ENCODE results near the gene COMMD1. TPM values are rescaled to one million over a fixed set of nuclear protein-coding genes. Genes with fewer than 3 reads are reported as not detected.
"Not testable (repeated sequence)": the region's sequence is repeated elsewhere in the genome, so short reads cannot be mapped to it uniquely, and the experiment has no call there.

The COMMD1 gene
- total RNA-seq, 1 donor from 2014 or later = 57.9 TPM

DNA sequence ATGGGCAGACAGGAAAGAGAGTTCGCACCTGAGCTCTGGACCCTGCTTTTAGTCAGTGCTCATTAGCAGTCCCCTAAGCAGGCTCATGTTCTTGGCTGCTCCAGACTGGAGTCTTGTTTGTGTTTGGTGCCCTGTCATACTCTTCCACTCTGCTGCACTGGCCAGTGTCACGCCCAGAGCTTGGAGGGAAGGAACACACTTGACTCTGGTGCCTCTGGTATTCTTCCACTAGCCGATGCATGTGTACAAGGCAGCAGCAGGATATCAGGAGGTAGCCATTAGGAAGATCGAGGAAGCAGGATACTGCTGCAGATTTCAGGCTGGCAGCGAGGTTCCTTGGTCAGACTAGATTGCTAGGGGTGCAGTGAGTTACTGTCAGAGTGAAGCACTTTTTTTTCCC is 209.1 kb downstream of the COMMD1 start:
- H3K4me1 ChIP-seq (ENCODE audit: control insufficient read depth in 3 of 3, insufficient read depth in 3 of 3, low read length in 3 of 3) = peaks cover 0 to 4% (median 2%) of the 10 kb centered on the region in 3 donors
- no peak overlapping the region for H3K4me3 ChIP-seq (ENCODE audit: low read length in 3 of 3)
- H3K27ac ChIP-seq (ENCODE audit: low read depth, low read length) = no peak overlapping the region
- H3K36me3 ChIP-seq (ENCODE audit: control insufficient read depth in 3 of 3, insufficient read depth in 3 of 3, low read length in 3 of 3) = no peaks in the 10 kb centered on the region
- H3K9me3 ChIP-seq (ENCODE audit: control insufficient read depth in 3 of 3, low read length in 3 of 3) = no peaks in the 10 kb centered on the region
- no peaks in the 10 kb centered on the region for H3K27me3 ChIP-seq (ENCODE audit: control insufficient read depth in 3 of 3, insufficient read depth in 3 of 3, low read length in 3 of 3)
- H3K9ac ChIP-seq (ENCODE audit: low read depth in 1 of 3, low read length in 3 of 3) = no peak overlapping the region

DNA sequence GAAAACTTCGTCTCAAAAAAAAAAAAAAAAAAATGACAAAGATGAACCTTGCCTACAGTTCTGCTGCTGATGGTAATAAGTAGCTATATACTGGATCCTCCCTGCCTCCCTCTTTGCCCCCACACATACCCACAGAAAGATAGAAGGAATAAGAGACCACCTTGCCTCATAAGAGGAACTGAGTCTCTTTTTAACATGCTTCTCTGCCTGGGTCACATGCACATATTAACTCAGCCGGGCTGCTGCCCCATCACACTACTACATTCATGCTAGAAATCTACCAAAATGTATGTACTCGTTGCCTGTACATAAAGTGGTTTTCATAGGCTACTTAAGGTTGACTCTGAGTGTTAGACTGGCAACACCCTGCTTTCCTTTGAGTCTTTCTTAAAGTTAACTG is 211.5 kb downstream of the COMMD1 start:
- Histone ChIP-seq H3K27ac (ENCODE audit: low read depth, low read length) (no peak overlapping the region), H3K9me3 (ENCODE audit: control insufficient read depth in 3 of 3, low read length in 3 of 3) (no peaks in the 10 kb centered on the region), H3K27me3 (ENCODE audit: control insufficient read depth in 3 of 3, insufficient read depth in 3 of 3, low read length in 3 of 3) (no peaks in the 10 kb centered on the region), H3K4me1 (ENCODE audit: control insufficient read depth in 3 of 3, insufficient read depth in 3 of 3, low read length in 3 of 3) (peaks cover 0 to 3% (median 0%) of the 10 kb centered on the region in 3 donors), H3K4me3 (ENCODE audit: low read length in 3 of 3) (no peak overlapping the region), H3K9ac (ENCODE audit: low read depth in 1 of 3, low read length in 3 of 3) (no peak overlapping the region), H3K36me3 (ENCODE audit: control insufficient read depth in 3 of 3, insufficient read depth in 3 of 3, low read length in 3 of 3) (no peaks in the 10 kb centered on the region)

DNA sequence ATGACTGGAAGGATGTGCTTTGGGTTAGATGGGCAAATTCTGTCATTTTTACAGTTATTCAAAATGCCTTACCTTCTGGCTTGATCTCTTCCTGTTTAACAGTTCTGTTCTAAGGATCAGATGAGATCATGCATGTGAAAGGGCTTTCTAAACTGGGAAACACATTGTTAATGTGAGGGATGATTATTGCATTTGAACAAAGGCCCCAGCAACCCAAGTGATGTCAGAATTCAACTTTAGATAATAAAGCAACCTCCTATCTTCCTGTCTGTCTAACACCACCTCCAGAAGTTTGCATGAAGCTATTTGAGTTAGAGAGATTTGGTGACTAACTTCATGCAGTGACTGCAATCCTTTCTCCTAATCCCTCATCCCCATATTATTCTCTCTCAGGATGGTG is 212.7 kb downstream of the COMMD1 start:
- Histone ChIP-seq H3K27me3 (ENCODE audit: control insufficient read depth in 3 of 3, insufficient read depth in 3 of 3, low read length in 3 of 3) (no peaks in the 10 kb centered on the region), H3K4me3 (ENCODE audit: low read length in 3 of 3) (no peak overlapping the region), H3K36me3 (ENCODE audit: control insufficient read depth in 3 of 3, insufficient read depth in 3 of 3, low read length in 3 of 3) (no peaks in the 10 kb centered on the region), H3K9ac (ENCODE audit: low read depth in 1 of 3, low read length in 3 of 3) (no peak overlapping the region), H3K9me3 (ENCODE audit: control insufficient read depth in 3 of 3, low read length in 3 of 3) (no peaks in the 10 kb centered on the region), H3K4me1 (ENCODE audit: control insufficient read depth in 3 of 3, insufficient read depth in 3 of 3, low read length in 3 of 3) (no peaks in the 10 kb centered on the region), H3K27ac (ENCODE audit: low read depth, low read length) (no peak overlapping the region)

DNA sequence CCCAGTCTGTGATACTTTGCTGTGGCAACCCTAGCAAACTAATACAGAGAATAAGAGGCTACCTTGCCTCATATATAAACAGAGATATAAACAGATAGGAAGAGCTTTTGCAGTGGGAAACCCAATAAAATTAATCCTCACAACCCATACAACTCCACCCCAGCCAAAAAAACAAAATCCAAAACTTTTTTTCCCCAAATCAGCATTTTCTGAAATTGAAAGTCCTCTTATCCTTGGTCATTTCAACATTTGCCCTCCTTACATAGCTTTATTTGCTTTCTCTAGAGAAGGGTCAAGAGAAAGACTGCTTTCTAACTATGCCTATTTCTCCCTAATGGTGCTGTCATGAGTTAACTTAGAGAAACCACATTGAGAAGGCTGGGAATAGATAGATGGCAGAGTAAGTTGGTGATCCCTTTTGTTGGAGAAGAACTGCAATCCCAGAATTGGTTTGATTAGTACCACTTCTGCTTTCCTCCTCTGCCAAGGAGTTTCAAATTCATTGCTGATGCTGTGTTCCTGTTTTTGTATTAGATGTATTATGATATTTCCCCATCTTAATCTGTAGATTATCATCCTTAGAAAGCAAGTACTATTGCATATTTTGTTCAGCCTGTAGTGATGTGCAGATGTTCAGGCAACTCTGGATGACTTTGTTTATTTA is 214.0 kb downstream of the COMMD1 start:
- Histone ChIP-seq H3K9ac (ENCODE audit: low read depth in 1 of 3, low read length in 3 of 3) (no peak overlapping the region), H3K9me3 (ENCODE audit: control insufficient read depth in 3 of 3, low read length in 3 of 3) (no peaks in the 10 kb centered on the region), H3K4me3 (ENCODE audit: low read length in 3 of 3) (no peak overlapping the region), H3K36me3 (ENCODE audit: control insufficient read depth in 3 of 3, insufficient read depth in 3 of 3, low read length in 3 of 3) (no peaks in the 10 kb centered on the region), H3K27me3 (ENCODE audit: control insufficient read depth in 3 of 3, insufficient read depth in 3 of 3, low read length in 3 of 3) (no peaks in the 10 kb centered on the region), H3K27ac (ENCODE audit: low read depth, low read length) (no peak overlapping the region), H3K4me1 (ENCODE audit: control insufficient read depth in 3 of 3, insufficient read depth in 3 of 3, low read length in 3 of 3) (no peaks in the 10 kb centered on the region)

DNA sequence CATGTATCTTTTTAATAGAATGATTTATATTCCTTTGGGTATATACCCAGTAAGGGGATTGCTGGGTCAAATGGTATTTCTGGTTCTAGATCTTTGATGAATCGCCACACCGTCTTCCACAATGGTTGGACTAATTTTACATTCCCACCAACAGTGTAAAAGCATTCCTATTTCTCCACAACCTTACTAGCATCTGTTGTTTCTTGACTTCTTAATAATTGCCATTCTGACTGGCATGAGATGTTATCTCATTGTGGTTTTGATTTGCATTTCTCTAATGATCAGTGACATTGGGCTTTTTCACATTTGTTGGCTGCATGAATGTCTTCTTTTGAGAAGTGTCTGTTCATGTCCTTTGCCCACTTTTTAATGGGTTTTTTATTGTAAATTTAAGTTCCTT is 220.8 kb downstream of the COMMD1 start:
- H3K4me1 ChIP-seq (ENCODE audit: control insufficient read depth in 3 of 3, insufficient read depth in 3 of 3, low read length in 3 of 3); H3K27ac ChIP-seq (ENCODE audit: low read depth, low read length); H3K9ac ChIP-seq (ENCODE audit: low read depth in 1 of 3, low read length in 3 of 3); H3K9me3 ChIP-seq (ENCODE audit: control insufficient read depth in 3 of 3, low read length in 3 of 3); H3K27me3 ChIP-seq (ENCODE audit: control insufficient read depth in 3 of 3, insufficient read depth in 3 of 3, low read length in 3 of 3); H3K36me3 ChIP-seq (ENCODE audit: control insufficient read depth in 3 of 3, insufficient read depth in 3 of 3, low read length in 3 of 3); H3K4me3 ChIP-seq (ENCODE audit: low read length in 3 of 3): not testable (repeated sequence)

DNA sequence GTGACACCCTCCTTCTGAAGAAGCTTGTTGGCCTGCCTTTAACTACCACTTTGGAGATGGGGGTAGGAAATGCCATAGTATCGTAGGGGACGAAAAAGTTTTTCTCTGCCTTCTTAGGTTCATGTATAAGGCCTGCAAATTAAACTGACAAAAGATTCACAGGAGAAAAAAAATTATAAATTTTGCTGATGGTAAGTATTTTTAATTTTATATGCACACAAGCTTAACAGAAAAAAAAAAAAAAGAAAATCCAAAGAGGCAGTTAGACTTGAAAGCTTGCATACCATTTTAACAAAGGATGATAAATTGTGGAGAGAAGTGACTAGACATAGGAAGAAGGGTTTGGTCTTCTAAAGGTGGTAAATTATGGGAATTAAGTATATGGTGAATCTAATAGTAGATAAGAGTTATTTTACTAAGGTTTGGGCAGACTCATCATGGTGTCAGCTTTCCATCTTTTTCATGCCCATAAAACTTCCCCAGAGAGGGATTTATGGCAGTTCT is 227.9 kb downstream of the COMMD1 start:
- Histone ChIP-seq H3K9me3 (ENCODE audit: control insufficient read depth in 3 of 3, low read length in 3 of 3) (no peaks in the 10 kb centered on the region), H3K4me3 (ENCODE audit: low read length in 3 of 3) (no peak overlapping the region), H3K9ac (ENCODE audit: low read depth in 1 of 3, low read length in 3 of 3) (no peak overlapping the region), H3K27me3 (ENCODE audit: control insufficient read depth in 3 of 3, insufficient read depth in 3 of 3, low read length in 3 of 3) (no peaks in the 10 kb centered on the region), H3K27ac (ENCODE audit: low read depth, low read length) (no peak overlapping the region), H3K4me1 (ENCODE audit: control insufficient read depth in 3 of 3, insufficient read depth in 3 of 3, low read length in 3 of 3) (no peaks in the 10 kb centered on the region), H3K36me3 (ENCODE audit: control insufficient read depth in 3 of 3, insufficient read depth in 3 of 3, low read length in 3 of 3) (peaks cover 0 to 4% (median 3%) of the 10 kb centered on the region in 3 donors)

DNA sequence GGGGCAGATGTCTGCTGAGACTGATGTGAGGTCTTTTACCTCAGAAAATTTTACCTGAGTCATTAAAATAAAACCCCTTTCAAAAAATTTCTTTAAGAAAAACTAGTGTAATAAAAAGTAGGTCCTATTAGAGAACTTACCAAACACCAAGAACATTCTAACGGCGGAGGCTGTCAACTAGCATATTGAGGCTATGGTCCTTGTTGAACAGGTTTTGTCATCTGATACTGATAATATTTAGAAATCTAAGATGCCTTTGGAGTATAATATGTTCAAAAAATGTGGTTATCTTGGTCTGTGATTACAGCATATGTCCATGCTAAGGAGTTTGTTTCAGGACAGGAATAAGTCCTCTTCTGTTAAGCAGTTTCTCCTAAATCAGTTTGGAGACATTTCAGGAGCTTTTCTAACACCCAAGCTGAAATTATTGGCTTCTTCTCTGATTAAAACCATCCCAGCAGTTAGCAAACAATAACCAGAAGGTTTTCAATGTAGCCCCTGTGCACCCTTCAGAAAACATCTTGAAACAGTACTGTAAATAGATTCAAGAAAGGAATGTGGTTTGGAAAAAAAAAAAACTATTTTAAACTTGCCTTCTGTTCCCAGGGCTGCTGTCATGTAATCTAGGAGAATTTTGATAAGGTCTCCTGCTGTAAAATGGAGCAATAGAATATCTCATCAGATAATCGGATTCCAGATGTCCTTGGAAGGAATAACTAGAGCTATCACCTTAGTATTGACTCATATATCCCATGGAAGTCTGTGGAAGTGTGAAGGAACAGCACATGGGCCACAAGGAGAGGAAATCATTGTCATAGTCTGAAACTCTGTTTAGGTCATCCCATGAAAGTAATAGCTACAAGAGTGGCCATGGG is 231.7 kb downstream of the COMMD1 start:
- H3K4me3 ChIP-seq (ENCODE audit: low read length in 3 of 3) = no peak overlapping the region
- no peak overlapping the region for H3K27ac ChIP-seq (ENCODE audit: low read depth, low read length)
- H3K36me3 ChIP-seq (ENCODE audit: control insufficient read depth in 3 of 3, insufficient read depth in 3 of 3, low read length in 3 of 3) = peaks cover 0 to 4% (median 3%) of the 10 kb centered on the region in 3 donors

DNA sequence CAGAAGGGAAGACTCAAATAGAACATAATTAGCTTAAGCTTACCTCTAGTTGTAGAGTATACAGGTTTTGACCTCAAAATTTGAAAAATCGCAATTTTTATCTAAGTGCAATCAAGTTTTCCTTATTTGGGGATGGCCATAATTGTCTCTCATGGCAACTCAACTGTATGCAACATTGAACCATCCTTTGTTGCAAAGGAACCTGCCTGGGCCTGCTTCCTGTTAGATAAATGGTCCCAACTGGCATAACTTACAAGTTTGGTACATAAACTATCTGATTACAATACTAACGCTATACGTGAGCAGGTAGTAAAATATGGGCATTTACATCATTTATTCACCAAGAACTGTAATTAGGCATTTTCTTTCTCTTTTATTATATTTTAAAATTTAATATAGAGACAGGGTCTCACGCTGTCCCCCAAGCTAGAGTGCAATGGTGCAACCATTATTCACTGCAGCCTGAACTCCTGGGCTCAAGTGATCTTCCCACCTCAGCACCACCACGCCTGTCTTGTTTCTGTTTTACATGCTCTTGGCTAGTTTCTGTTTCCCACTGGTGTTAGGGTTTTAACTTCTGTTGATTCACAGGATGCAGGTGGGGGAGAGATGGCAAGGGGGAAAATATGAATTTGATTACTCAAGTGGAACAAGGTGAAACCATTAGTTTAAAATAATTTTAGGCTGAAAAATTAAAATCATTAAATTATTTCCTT is 235.1 kb downstream of the COMMD1 start:
- Histone ChIP-seq H3K27ac (ENCODE audit: low read depth, low read length) (no peak overlapping the region), H3K27me3 (ENCODE audit: control insufficient read depth in 3 of 3, insufficient read depth in 3 of 3, low read length in 3 of 3) (no peaks in the 10 kb centered on the region), H3K9ac (ENCODE audit: low read depth in 1 of 3, low read length in 3 of 3) (no peak overlapping the region), H3K36me3 (ENCODE audit: control insufficient read depth in 3 of 3, insufficient read depth in 3 of 3, low read length in 3 of 3) (peaks cover 0 to 4% (median 3%) of the 10 kb centered on the region in 3 donors), H3K4me3 (ENCODE audit: low read length in 3 of 3) (no peak overlapping the region), H3K4me1 (ENCODE audit: control insufficient read depth in 3 of 3, insufficient read depth in 3 of 3, low read length in 3 of 3) (no peaks in the 10 kb centered on the region), H3K9me3 (ENCODE audit: control insufficient read depth in 3 of 3, low read length in 3 of 3) (no peaks in the 10 kb centered on the region)

More for the DNA sequence above, 231.7 kb downstream of the COMMD1 start:
- Histone ChIP-seq H3K4me1 (ENCODE audit: control insufficient read depth in 3 of 3, insufficient read depth in 3 of 3, low read length in 3 of 3) (no peaks in the 10 kb centered on the region), H3K27me3 (ENCODE audit: control insufficient read depth in 3 of 3, insufficient read depth in 3 of 3, low read length in 3 of 3) (no peaks in the 10 kb centered on the region), H3K9me3 (ENCODE audit: control insufficient read depth in 3 of 3, low read length in 3 of 3) (no peaks in the 10 kb centered on the region), H3K9ac (ENCODE audit: low read depth in 1 of 3, low read length in 3 of 3) (no peak overlapping the region)

DNA sequence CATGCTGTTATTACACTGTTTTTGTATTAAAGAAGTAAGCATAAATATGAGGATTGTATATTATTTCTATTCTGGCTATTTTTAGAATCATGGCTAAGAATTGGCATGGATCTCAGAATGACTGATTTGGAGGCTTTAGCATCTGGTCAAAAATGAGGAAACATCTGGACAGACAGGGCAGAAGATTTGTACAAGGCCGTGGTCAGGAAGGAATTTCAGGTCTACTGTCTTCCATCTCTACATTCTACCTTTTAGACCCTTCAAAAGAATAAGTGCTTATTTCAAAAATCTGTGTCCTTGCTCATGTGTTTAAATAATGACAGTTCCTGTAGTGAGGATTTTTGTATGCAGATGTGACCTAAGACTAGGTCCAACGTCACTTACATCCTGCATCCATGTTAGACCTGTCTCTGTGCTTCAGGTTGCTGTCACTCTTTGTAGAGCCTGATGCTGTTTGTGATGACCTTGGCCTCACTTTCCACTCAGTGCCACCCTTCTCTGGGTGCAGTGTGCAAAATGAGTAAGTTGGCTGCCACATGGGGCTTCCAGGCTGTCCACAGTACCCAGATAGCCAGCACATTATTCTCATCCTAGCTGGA is 235.8 kb downstream of the COMMD1 start:
- Histone ChIP-seq H3K36me3 (ENCODE audit: control insufficient read depth in 3 of 3, insufficient read depth in 3 of 3, low read length in 3 of 3) (peaks cover 0 to 1% (median 0%) of the 10 kb centered on the region in 3 donors), H3K27ac (ENCODE audit: low read depth, low read length) (no peak overlapping the region), H3K9me3 (ENCODE audit: control insufficient read depth in 3 of 3, low read length in 3 of 3) (no peaks in the 10 kb centered on the region), H3K9ac (ENCODE audit: low read depth in 1 of 3, low read length in 3 of 3) (no peak overlapping the region), H3K4me3 (ENCODE audit: low read length in 3 of 3) (no peak overlapping the region), H3K4me1 (ENCODE audit: control insufficient read depth in 3 of 3, insufficient read depth in 3 of 3, low read length in 3 of 3) (no peaks in the 10 kb centered on the region), H3K27me3 (ENCODE audit: control insufficient read depth in 3 of 3, insufficient read depth in 3 of 3, low read length in 3 of 3) (no peaks in the 10 kb centered on the region)

All from skeletal muscle tissue (tissue), 4 donors.